ENCODE results near the gene NECAB2. TPM values are rescaled to one million over a fixed set of nuclear protein-coding genes. Genes with fewer than 3 reads are reported as not detected.

NECAB2 gene
- total and polyA plus RNA-seq, 2 of the 8 experiments (the other 6 are each of a cell fraction or from before 2014, with no cell fraction given), result 3.6 to 4.2 TPM

GRCh38 chr16:83942815-83943515, 25.1 kb upstream of the NECAB2 start:
- no peak overlapping the region for H2AK5ac ChIP-seq (ENCODE audit: low read depth, low read length)
- H3K9me3 ChIP-seq (ENCODE audit: insufficient read depth in 2 of 2, low read depth in 1 of 2, low read length in 1 of 2), result no peaks in the 10 kb centered on the region
- peaks cover 0 to 8% of the 10 kb centered on the region in 2 experiments for H4K20me1 ChIP-seq (replicated peaks in 1 of 2; ENCODE audit: control insufficient read depth in 1 of 2, insufficient read depth in 2 of 2, low read length in 2 of 2)
- no peaks in the 10 kb centered on the region; a peak in 1 of 7 replicates for H3K27me3 ChIP-seq (replicated peaks in 1 of 4; ENCODE audit: control insufficient read depth in 3 of 4, extremely low read depth in 1 of 4, insufficient read depth in 3 of 4, low read length in 3 of 4)
- no peak overlapping the region for H2BK5ac ChIP-seq (ENCODE audit: low read depth, low read length)
- no peaks in the 10 kb centered on the region for H3K79me1 ChIP-seq (ENCODE audit: low read depth, low read length)
- H3K18ac ChIP-seq (ENCODE audit: extremely low read depth, low read length), result no peak overlapping the region
- no peak overlapping the region for H2BK120ac ChIP-seq (replicated peaks; ENCODE audit: low read depth, low read length)
- no peaks in the 10 kb centered on the region for H3K23me2 ChIP-seq (ENCODE audit: low read depth, low read length)
- H4K91ac ChIP-seq (replicated peaks; ENCODE audit: insufficient read length, low read length), result no peak overlapping the region
- no peak for FAIRE-seq
- no peak overlapping the region for H3K4ac ChIP-seq (replicated peaks; ENCODE audit: insufficient read length, low read depth, low read length)
- H3K4me2 ChIP-seq (ENCODE audit: insufficient read depth in 1 of 2, low read depth in 2 of 2, low read length in 2 of 2), result no peak overlapping the region
- H2BK15ac ChIP-seq (ENCODE audit: low read length), result no peak overlapping the region
- POLR2A ChIA-PET (ENCODE audit: partially characterized antibody), result no interaction called here
- WGBS, 2 experiments (ENCODE audit: extremely low coverage in 1 of 2, insufficient coverage in 1 of 2, insufficient read length in 1 of 2, insufficient replicate concordance in 2 of 2, low coverage in 1 of 2, low lambda C conversion rate in 2 of 2, missing lambda C conversion rate in 1 of 2), result 88% methylated on average over 11 of the region's 11 CpGs; no CpG with 5 or more reads in 1 of the 2 experiments
- H4K5ac ChIP-seq (ENCODE audit: insufficient read length, low read depth, low read length), result no peak overlapping the region
- no peak for DNase-seq (ENCODE audit: low read depth in 1 of 2, low spot score in 2 of 2)
- H3K56ac ChIP-seq (replicated peaks; ENCODE audit: insufficient read length, low read depth, low read length), result no peak overlapping the region
- CTCF ChIA-PET (ENCODE audit: partially characterized antibody), result interaction anchor here (2.6 kb wide), 1 partner anchor 8 kb away, joined by 8 read pairs; no protein-coding TSS in a partner anchor
- no peak overlapping the region for H3K14ac ChIP-seq (ENCODE audit: insufficient read length)
- peaks cover 0 to 5% (median 3%) of the 10 kb centered on the region in 4 experiments; a peak in 3 of 7 replicates for H3K4me1 ChIP-seq (replicated peaks in 1 of 4; ENCODE audit: control insufficient read depth in 3 of 4, insufficient read depth in 4 of 4, low read length in 3 of 4)
- no peaks in the 10 kb centered on the region for H3K79me2 ChIP-seq (ENCODE audit: control insufficient read depth in 1 of 2, insufficient read depth in 2 of 2, low read length in 2 of 2)
- H3K9ac ChIP-seq (replicated peaks in 1 of 4; ENCODE audit: extremely low read depth in 1 of 4, low read depth in 3 of 4, low read length in 3 of 4), result no peak overlapping the region
- H2BK12ac ChIP-seq (ENCODE audit: low read depth, low read length), result no peak overlapping the region
- no peak overlapping the region for H3K27ac ChIP-seq (ENCODE audit: low read depth, low read length)
- H2AFZ ChIP-seq (ENCODE audit: low read length), result no peak overlapping the region
- no peak overlapping the region for H3K4me3 ChIP-seq (ENCODE audit: extremely low read depth in 1 of 4, insufficient read depth in 2 of 4, low read depth in 3 of 4, low read length in 4 of 4)
- no peaks in the 10 kb centered on the region for H3K36me3 ChIP-seq (ENCODE audit: control insufficient read depth in 2 of 4, insufficient read depth in 4 of 4, low read length in 3 of 4)
- no peak overlapping the region for H3K23ac ChIP-seq (ENCODE audit: insufficient read length)
- no peak overlapping the region for H4K8ac ChIP-seq (ENCODE audit: extremely low read depth, insufficient read depth, low read length)
- H2BK20ac ChIP-seq (ENCODE audit: low read length), result no peak overlapping the region
- TF ChIP-seq CBX8 (IDR thresholded peaks at IDR 0.05; ENCODE audit: borderline replicate concordance, low read depth, low read length) (no peak), SP4 (IDR thresholded peaks at IDR 0.05; ENCODE audit: low read length) (no peak), FOSL1 (IDR thresholded peaks at IDR 0.05; ENCODE audit: insufficient read depth, low read depth, low read length) (no peak), NRF1 (IDR thresholded peaks at IDR 0.05; ENCODE audit: low read depth, low read length) (no peak), SP2 (IDR thresholded peaks at IDR 0.05; ENCODE audit: low read length) (no peak), ATF2 (IDR thresholded peaks at IDR 0.05; ENCODE audit: low read length) (no peak), USF2 (IDR thresholded peaks at IDR 0.05; ENCODE audit: low read length) (no peak), TBP (IDR thresholded peaks at IDR 0.05; ENCODE audit: low read depth, low read length) (no peak), RFX5 (IDR thresholded peaks at IDR 0.05; ENCODE audit: borderline replicate concordance, low read depth, low read length) (no peak), GTF2F1 (IDR thresholded peaks at IDR 0.05; ENCODE audit: borderline replicate concordance, low read depth, low read length) (no peak), POU5F1 (IDR thresholded peaks at IDR 0.05; ENCODE audit: low read depth, low read length) (no peak)
